Keratinocyte (primary cell): ENCODE measurements around the gene SLC2A4RG. TPM values are rescaled to one million over a fixed set of nuclear protein-coding genes. Genes with fewer than 3 reads are reported as not detected.

Experiments
- DNase-seq: peaks from one replicate; pipeline ENCODE4 v3.0.0-alpha.2; 2011; ENCODE audit warnings: low read depth, missing footprints, low spot score
- FAIRE-seq: peaks from 2 replicates; lab custom pipeline; 2011; peaks lifted over from hg19 to GRCh38; lab: Jason Lieb, UNC
- H2AFZ ChIP-seq: 2 replicates; pipeline ENCODE4 v1.6.0; 2012; ENCODE audit warnings: low read length, control low read depth, inconsistent platforms; ENCODE audit not compliant: control insufficient read depth
- H3K27ac ChIP-seq: 2 replicates; pipeline ENCODE4 v1.5.1; 2011; ENCODE audit warnings: low read length; ENCODE audit not compliant: control insufficient read depth, insufficient read depth
- H3K27me3 ChIP-seq: 3 replicates; pipeline ENCODE4 v1.6.0; 2011; ENCODE audit warnings: low read length; ENCODE audit not compliant: control insufficient read depth, insufficient read depth; ENCODE audit errors: extremely low read depth
- H3K36me3 ChIP-seq, 2 experiments: 2 replicates in 1 of 2; 3 replicates in 1 of 2; pipeline ENCODE4 v1.5.1; 2011; ENCODE audit warnings: low read length in 2 of 2, mild to moderate bottlenecking in 1 of 2; ENCODE audit not compliant: control insufficient read depth in 2 of 2, insufficient read depth in 2 of 2; ENCODE audit errors: extremely low read depth in 1 of 2
- H3K4me1 ChIP-seq: 3 replicates; pipeline ENCODE4 v1.5.1; 2011; ENCODE audit warnings: low read length; ENCODE audit not compliant: control insufficient read depth, insufficient read depth; ENCODE audit errors: extremely low read depth
- H3K4me2 ChIP-seq: 3 replicates; pipeline ENCODE4 v1.6.0; 2011; ENCODE audit warnings: low read depth, low read length; ENCODE audit not compliant: control insufficient read depth, insufficient read depth; ENCODE audit errors: extremely low read depth
- H3K4me3 ChIP-seq, 3 experiments: fragments of 200-600 bp in 1 of 3; sonication (generic) in 1 of 3; 2 replicates in 2 of 3; 3 replicates in 1 of 3; pipeline ENCODE4 v1.5.1; 2011 to 2016; ENCODE audit warnings: low read length in 3 of 3, mild to moderate bottlenecking in 3 of 3, control low read depth in 2 of 3, inconsistent platforms in 1 of 3, low read depth in 1 of 3, mixed read lengths in 1 of 3, mixed run types in 1 of 3, moderate library complexity in 1 of 3; ENCODE audit not compliant: control insufficient read depth in 2 of 3, insufficient read depth in 2 of 3; ENCODE audit errors: extremely low read depth in 1 of 3
- H3K79me2 ChIP-seq: 2 replicates; pipeline ENCODE4 v1.6.0; 2012; ENCODE audit warnings: low read length; ENCODE audit not compliant: control insufficient read depth, insufficient read depth
- H3K9ac ChIP-seq: 3 replicates; pipeline ENCODE4 v1.6.0; 2011; ENCODE audit warnings: low read length; ENCODE audit not compliant: control insufficient read depth, insufficient read depth; ENCODE audit errors: extremely low read depth
- H3K9me1 ChIP-seq: 3 replicates; pipeline ENCODE4 v1.6.0; 2011; ENCODE audit warnings: low read length; ENCODE audit not compliant: control insufficient read depth, insufficient read depth; ENCODE audit errors: extremely low read depth
- H3K9me3 ChIP-seq: 2 replicates; pipeline ENCODE4 v1.5.1; 2012; ENCODE audit warnings: low read depth, low read length; ENCODE audit not compliant: control insufficient read depth
- H4K20me1 ChIP-seq: 3 replicates; pipeline ENCODE4 v1.6.0; 2011; ENCODE audit warnings: low read length; ENCODE audit not compliant: control insufficient read depth, insufficient read depth; ENCODE audit errors: extremely low read depth
- EZH2 ChIP-seq: IDR thresholded peaks from one replicate; pipeline ENCODE4 v1.6.1; 2012; ENCODE audit warnings: inconsistent platforms, mild to moderate bottlenecking, low read length, moderate library complexity
- dilution Hi-C: fragments of 300-500 bp; cut with MboI; formaldehyde crosslinking; loops from one replicate; pipeline ENCODE4 v1.7.0; 2020; ENCODE audit warnings: low sequenced_read_pairs; ENCODE audit not compliant: extremely low pct_ligation_motif_present
- polyA plus RNA-seq, 5 experiments: library from polyadenylated mRNA; depleted of rRNA in 3 of 5; stranded (reverse) in 3 of 5; stranded (forward) in 1 of 5; unstranded in 1 of 5; fragments of >200 nt; gene quantifications; 1 replicate in 1 of 5; 2 replicates in 3 of 5; 3 replicates in 1 of 5; pipeline versions ENCODE4 v1.2.1 to v1.2.3, GENCODE V29; 2011 to 2012; ENCODE audit warnings: missing spikeins in 2 of 5, low read depth in 1 of 5, low replicate concordance in 1 of 5
- TF ChIP-seq, protein P1 (sequence below), 3 experiments: IDR thresholded peaks in 1 of 3; conservative IDR thresholded peaks in 1 of 3; optimal IDR thresholded peaks in 1 of 3; 2 replicates in 2 of 3; 3 replicates in 1 of 3; pipeline versions ENCODE3 to v1.5.1; 2011; ENCODE audit warnings: low read length in 3 of 3, mild to moderate bottlenecking in 3 of 3, moderate library complexity in 2 of 3, control low read depth in 1 of 3, inconsistent platforms in 1 of 3; ENCODE audit not compliant: insufficient read depth in 2 of 3; ENCODE audit errors: extremely low read depth in 1 of 3

Gene SLC2A4RG
- polyA plus RNA-seq, 1 donor (not counting 4 experiments of a cell fraction or from before 2014, with no cell fraction given): 23.5 TPM

DNA sequence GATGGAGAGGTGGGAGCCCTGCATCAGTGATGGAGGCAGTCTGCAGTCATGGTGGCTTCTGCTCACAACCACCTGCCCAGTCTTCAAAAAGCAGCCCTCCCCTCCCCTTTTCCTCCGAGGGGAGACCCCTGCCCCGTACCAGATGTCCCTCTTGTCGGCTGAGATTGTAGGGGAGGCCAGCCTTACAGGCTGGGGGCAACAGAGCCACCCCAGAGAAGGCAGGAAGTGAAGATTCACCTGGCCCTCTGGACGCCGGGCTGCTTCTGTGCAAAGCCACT lies 38.6 kb upstream of the SLC2A4RG start:
- Histone ChIP-seq H3K9me3 (no peaks in the 10 kb centered on the region), H3K36me3 (peaks cover 15 to 28% of the 10 kb centered on the region in 2 experiments), H3K79me2 (peaks cover 29% of the 10 kb centered on the region), H3K9me1 (no peaks in the 10 kb centered on the region), H3K27me3 (no peaks in the 10 kb centered on the region), H4K20me1 (peaks cover 4% of the 10 kb centered on the region), H3K4me3 (no peak overlapping the region), H3K4me1 (peaks cover 32% of the 10 kb centered on the region), H3K4me2 (no peak overlapping the region), H3K9ac (no peak overlapping the region), H2AFZ (no peak overlapping the region), H3K27ac (no peak overlapping the region)
- dilution Hi-C loops: no loop called here
- DNase-seq (no peak), FAIRE-seq (no peak)
- TF ChIP-seq EZH2: no peak
- TF ChIP-seq, protein P1, sequence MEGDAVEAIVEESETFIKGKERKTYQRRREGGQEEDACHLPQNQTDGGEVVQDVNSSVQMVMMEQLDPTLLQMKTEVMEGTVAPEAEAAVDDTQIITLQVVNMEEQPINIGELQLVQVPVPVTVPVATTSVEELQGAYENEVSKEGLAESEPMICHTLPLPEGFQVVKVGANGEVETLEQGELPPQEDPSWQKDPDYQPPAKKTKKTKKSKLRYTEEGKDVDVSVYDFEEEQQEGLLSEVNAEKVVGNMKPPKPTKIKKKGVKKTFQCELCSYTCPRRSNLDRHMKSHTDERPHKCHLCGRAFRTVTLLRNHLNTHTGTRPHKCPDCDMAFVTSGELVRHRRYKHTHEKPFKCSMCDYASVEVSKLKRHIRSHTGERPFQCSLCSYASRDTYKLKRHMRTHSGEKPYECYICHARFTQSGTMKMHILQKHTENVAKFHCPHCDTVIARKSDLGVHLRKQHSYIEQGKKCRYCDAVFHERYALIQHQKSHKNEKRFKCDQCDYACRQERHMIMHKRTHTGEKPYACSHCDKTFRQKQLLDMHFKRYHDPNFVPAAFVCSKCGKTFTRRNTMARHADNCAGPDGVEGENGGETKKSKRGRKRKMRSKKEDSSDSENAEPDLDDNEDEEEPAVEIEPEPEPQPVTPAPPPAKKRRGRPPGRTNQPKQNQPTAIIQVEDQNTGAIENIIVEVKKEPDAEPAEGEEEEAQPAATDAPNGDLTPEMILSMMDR (optimal IDR thresholded peaks at IDR 0.05 in 1 of 3, IDR thresholded peaks at IDR 0.05 in 1 of 3, conservative IDR thresholded peaks at IDR 0.05 in 1 of 3; ENCODE audit: extremely low read depth in 1 of 3, insufficient read depth in 2 of 3, low read length in 3 of 3): no peak

DNA sequence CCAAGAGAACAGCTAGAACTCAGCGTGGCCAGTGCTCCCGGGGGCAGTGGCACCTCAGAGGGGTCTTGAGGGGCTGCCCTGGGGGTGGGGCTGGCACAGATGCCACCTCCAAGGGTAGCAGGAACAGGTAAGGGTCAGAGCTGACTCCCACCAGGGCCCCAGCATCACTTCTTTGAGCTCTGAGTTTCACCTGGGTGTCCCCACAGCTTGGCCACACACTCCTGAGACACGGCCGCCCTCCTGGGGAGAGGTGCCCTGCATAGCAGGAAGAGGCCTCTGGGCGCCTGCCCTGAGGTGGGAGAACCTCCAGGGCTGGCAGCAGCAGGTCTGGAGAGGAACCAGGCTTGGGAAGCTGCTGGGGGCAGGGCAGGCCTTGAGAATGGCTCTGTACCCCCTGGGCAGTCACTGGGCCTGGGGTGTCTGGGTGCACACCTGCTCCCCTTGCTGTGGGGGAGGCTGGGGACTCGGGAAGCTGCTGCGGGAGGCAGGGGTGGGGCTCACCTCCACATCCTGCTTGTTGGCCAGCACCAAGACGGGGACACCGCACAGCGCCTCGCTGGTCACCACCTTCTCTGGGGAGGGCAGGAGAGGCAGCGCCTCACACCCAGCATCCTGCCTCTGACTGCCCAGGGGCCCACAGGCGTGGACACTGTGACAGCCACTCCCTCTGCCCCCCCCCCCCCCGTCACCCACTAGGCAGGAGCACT lies 38.1 kb upstream of the SLC2A4RG start:
- Histone ChIP-seq H3K27ac (no peak overlapping the region), H3K27me3 (no peaks in the 10 kb centered on the region), H3K4me3 (no peak overlapping the region), H3K79me2 (peaks cover 34% of the 10 kb centered on the region), H3K36me3 (peaks cover 17 to 33% of the 10 kb centered on the region in 2 experiments), H3K4me2 (no peak overlapping the region), H4K20me1 (peaks cover 4% of the 10 kb centered on the region), H3K9ac (no peak overlapping the region), H2AFZ (no peak overlapping the region), H3K9me3 (no peaks in the 10 kb centered on the region), H3K4me1 (peaks cover 33% of the 10 kb centered on the region), H3K9me1 (no peaks in the 10 kb centered on the region)
- dilution Hi-C loops: no loop called here
- no peak for TF ChIP-seq EZH2
- TF ChIP-seq, protein P1 (optimal IDR thresholded peaks at IDR 0.05 in 1 of 3, IDR thresholded peaks at IDR 0.05 in 1 of 3, conservative IDR thresholded peaks at IDR 0.05 in 1 of 3; ENCODE audit: extremely low read depth in 1 of 3, insufficient read depth in 2 of 3, low read length in 3 of 3): no peak
- FAIRE-seq (no peak), DNase-seq (no peak)
